ENCODE data around the gene GJC1.

The GJC1 gene

DNA sequence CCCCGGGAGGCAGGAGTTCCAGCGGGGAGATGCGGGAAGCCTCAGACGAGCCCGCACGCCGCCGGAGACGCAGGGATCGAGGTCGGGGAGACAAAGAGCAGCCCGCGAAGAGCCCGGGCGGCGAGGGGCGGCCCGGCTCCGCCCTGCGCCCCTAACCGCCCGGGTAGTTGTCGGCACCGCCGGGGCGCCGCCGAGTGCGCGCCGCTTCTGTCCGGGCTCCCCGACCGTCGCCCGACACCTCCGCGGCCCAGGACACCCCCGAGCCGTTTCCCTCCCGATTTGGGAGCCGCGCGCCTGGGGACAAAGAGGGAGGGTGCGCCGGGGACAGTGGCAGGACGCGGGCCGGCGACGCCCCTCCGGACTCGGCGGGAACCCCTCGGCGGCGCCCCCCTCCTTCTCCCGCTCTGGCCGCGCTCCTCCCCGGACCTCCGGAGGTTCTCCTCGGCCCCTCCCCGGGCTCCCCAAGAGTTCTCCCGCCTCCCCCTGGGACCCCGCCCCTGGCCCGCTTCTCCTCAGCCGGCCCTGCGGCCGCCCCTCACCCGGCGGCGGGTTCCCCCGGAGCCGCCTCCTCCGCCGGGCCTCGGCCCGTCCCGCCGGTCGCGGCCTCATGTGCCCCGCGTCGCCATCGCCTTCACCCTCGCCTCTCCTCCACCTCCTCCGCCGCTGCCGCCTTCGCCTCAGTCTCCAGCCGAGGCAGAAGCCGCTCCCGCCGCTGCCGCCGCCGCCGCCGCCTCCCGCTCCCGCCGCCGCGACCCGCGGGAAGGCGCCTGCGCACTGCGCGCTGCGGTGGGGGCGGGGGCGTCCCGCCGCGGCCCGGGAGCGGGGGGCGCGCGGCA is at the start of gene GJC1:
Gene GJC1 (minus strand): TSS at position 765 of the 836 bp plus-strand sequence. CDS start 24,470 bp downstream, outside the sequence.
- no peak for DNase-seq (ENCODE audit: low spot score)

- no peak for DNase-seq (ENCODE audit: low spot score)
Observed at GRCh38 chr17:44879376-44879775, 49.3 kb upstream of the GJC1 start.

- peak; percentile 17 for DNase-seq (ENCODE audit: low spot score)
Observed at GRCh38 chr17:44878627-44879221, 48.6 kb upstream of the GJC1 start.

GRCh38 chr17:44877121-44877520 is 47.0 kb upstream of the GJC1 start:
- no peak for DNase-seq (ENCODE audit: low spot score)

GRCh38 chr17:44875761-44876160 is 45.7 kb upstream of the GJC1 start:
- DNase-seq (ENCODE audit: low spot score) = no peak

GRCh38 chr17:44872131-44872768 is 42.2 kb upstream of the GJC1 start:
- no peak for DNase-seq (ENCODE audit: low spot score)

DNA sequence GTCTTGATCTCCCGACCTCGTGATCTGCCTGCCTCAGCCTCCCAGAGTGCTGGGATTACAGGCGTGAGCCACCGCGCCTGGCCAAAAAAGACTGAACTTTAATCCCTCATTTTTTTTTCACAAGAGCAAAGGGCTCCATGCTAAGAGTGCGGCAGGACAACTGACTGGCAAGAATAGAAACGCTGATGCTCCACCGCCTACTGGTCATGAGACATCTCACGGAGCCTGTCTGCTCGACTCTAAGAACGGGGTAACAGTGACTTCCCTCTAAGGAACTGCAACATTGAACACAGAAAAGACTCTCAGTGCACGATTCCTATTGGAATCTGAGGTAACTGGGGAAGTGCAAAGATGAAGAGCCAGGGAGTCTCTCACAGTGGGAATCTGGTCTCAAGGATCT is 41.5 kb upstream of the GJC1 start:
- DNase-seq (ENCODE audit: low spot score) = no peak

GRCh38 chr17:44867841-44868240 is 37.8 kb upstream of the GJC1 start:
- DNase-seq (ENCODE audit: low spot score) = no peak

DNA sequence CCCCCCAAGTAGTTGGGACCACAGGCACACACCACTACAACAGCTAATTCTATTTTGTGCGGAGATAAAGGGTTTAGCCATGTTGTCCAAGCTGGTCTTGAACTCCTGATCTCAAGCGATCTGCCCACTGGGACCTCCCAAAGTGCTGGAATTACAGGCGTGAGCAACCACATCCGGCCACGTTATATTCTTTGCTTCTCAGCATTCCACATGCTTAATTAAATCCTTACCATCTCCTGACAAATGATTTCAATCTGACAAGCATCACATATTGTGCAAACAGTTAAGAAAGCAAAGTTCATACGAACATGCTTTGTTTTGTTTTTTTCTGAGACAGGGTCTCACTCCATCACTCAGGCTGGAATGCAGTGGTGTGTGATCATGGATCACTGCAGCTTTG is 35.8 kb upstream of the GJC1 start:
- DNase-seq (ENCODE audit: low spot score) = no peak

DNA sequence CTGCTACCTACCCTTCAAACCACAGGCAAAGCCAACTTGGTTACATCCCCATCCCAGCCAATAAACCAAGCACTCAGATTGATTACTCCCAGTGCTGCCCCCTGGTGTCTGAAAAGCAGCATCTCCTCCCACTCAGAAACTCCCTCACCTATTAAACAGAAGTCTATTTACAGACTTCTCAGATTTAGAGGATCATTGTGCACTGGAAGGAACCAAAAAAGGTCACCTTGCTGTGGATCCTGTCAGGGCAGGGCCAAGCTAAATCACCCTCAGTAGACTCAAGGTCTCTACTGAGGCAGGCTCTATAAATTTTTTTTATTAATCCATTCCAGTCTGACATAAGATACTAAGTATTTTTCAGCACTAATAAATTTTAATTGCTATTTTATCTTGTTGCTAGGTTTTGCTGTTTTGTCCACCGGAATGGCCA is 35.2 kb upstream of the GJC1 start:
- DNase-seq (ENCODE audit: low spot score) = peak; percentile 50

DNA sequence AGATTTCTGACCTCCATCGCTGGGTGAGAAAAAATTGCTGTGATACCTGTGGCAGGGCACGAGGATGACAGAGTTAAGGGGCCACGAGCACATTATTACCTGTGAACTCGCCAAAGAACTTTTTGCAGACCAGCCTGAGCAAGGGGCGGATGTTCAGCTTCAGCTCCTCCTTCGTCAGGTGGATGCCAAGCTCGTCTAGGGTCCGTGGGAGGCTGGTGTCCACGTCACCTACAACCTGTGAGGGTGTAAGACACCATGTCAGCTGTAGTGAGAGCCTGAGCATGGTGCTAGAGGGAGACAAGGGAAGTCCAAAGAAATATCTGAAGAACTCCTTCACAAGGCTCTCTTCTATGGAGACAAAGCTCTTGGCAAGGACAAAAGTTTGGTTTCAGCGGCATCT is 34.7 kb upstream of the GJC1 start:
- no peak for DNase-seq (ENCODE audit: low spot score)

GRCh38 chr17:44863061-44863918 is 33.2 kb upstream of the GJC1 start:
- DNase-seq (ENCODE audit: low spot score) = no peak

DNA sequence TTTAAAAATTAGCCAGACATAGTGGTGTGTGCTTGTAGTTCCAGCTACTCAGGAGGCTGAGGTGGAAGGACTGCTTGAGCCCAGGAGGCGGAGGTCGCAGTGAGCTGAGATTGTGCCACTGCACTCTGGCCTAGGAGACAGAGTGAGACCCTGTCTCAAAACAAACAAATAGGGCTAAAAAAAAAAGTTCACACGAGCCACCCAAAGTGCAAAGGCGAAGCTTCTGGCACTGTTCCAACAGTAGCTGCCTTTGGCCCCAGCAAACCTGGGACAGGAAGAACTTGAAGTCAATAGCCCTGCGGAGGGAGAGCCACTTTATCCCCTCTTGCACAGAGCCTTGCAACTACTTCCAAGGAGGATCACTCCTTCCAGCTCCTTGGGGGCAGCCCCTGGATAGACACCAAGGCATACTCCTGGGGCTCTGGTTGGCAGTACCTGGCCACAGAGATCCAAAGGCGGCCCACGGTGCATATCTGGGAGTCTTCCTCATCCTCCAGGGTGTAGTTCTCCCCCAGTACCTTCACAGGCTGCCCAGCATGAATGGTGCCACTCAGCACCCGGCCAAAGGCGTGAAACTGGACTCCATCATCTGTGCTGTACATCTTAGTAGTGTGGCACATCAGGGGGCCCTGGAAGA is 32.3 kb upstream of the GJC1 start:
- no peak for DNase-seq (ENCODE audit: low spot score)

GRCh38 chr17:44859701-44860100 is 29.6 kb upstream of the GJC1 start:
- DNase-seq (ENCODE audit: low spot score) = no peak

GRCh38 chr17:44854192-44854591 is 24.1 kb upstream of the GJC1 start:
- no peak for DNase-seq (ENCODE audit: low spot score)

GRCh38 chr17:44850612-44851011 is 20.5 kb upstream of the GJC1 start:
- no peak for DNase-seq (ENCODE audit: low spot score)

GRCh38 chr17:44850025-44850424 is 19.9 kb upstream of the GJC1 start:
- no peak for DNase-seq (ENCODE audit: low spot score)

DNA sequence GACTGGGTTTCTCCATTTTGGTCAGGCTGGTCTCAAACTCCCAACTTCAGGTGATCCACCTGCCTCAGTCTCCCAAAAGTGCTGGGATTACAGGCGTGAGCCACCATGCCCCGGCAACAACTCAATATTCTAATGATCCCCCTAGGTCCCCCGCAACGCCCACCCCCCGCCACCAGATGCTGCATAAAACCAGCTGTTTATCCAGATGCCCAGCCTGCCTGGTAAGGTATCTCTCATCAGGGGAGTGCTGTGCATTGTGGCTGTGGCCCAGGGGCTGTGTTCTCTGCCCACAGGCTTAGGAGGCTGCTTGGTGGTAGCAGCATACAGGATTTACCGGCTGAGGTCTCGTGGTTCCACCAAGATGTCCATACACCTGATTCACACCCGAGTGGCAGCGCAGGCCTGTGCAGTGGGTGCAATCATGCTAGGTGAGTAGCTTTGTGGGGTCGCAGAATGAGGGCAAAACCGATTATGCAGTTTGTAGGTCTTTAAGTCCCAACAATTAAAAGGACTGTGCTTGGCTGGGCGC is 18.9 kb upstream of the GJC1 start:
- DNase-seq (ENCODE audit: low spot score) = no peak

GRCh38 chr17:44848257-44848795 is 18.2 kb upstream of the GJC1 start:
- no peak for DNase-seq (ENCODE audit: low spot score)

- no peak for DNase-seq (ENCODE audit: low spot score)
Observed at GRCh38 chr17:44847586-44847985, 17.5 kb upstream of the GJC1 start, which contains the start of gene HIGD1B. Gene HIGD1B, plus strand, starts transcription at chr17:44847883. Its CDS starts 270 bp downstream, at chr17:44848153.

GRCh38 chr17:44846206-44846605 is 16.1 kb upstream of the GJC1 start:
- DNase-seq (ENCODE audit: low spot score) = no peak
